UCSD-AML1 (cell line): Measurements from ENCODE around the gene POC1A.

ENCODE experiments used
- DNase-seq: peaks from one replicate; lab custom pipeline; 2025; ENCODE audit not compliant: unreplicated experiment; lab: John Stamatoyannopoulos, UW

The POC1A gene

GRCh38 chr3:52070724-52071621, 83.2 kb downstream of the POC1A start:
- DNase-seq: peak; percentile 47

- no peak for DNase-seq
These were observed 84.4 kb downstream of the POC1A start for GRCh38 chr3:52069855-52070254.

GRCh38 chr3:52069135-52069534, 85.1 kb downstream of the POC1A start:
- no peak for DNase-seq

GRCh38 chr3:52068730-52069129, 85.5 kb downstream of the POC1A start:
- DNase-seq: no peak

- no peak for DNase-seq
These were observed 86.1 kb downstream of the POC1A start for GRCh38 chr3:52068055-52068571.

- DNase-seq: no peak
These were observed 86.7 kb downstream of the POC1A start for GRCh38 chr3:52067526-52067925.

- DNase-seq: no peak
These were observed 87.2 kb downstream of the POC1A start for GRCh38 chr3:52067046-52067445.

- DNase-seq: peak; percentile 61
These were observed 88.9 kb downstream of the POC1A start for GRCh38 chr3:52065264-52065756.

- no peak for DNase-seq
These were observed 89.7 kb downstream of the POC1A start for GRCh38 chr3:52064561-52064960.

- no peak for DNase-seq
These were observed 91.0 kb downstream of the POC1A start for GRCh38 chr3:52063026-52063723.

GRCh38 chr3:52062505-52062904, 91.7 kb downstream of the POC1A start:
- DNase-seq: no peak

GRCh38 chr3:52061121-52061910, 92.9 kb downstream of the POC1A start:
- no peak for DNase-seq

GRCh38 chr3:52059781-52060180, 94.4 kb downstream of the POC1A start:
- no peak for DNase-seq

- DNase-seq: no peak
These were observed 96.3 kb downstream of the POC1A start for GRCh38 chr3:52057812-52058495.

GRCh38 chr3:52056968-52057811, 97.0 kb downstream of the POC1A start:
- peak; percentile 99 for DNase-seq

GRCh38 chr3:52056521-52056967, 97.7 kb downstream of the POC1A start, which contains the start of gene DUSP7:
TSS of gene DUSP7 (minus strand) at chr3:52056571. CDS start at chr3:52056366, 205 bp downstream.
- DNase-seq: peak; percentile 84

GRCh38 chr3:52055537-52056351, 98.5 kb downstream of the POC1A start:
- peak; percentile 41 for DNase-seq
